Amygdala (tissue), 56 donors: ENCODE measurements around the gene TBCE.
"Not testable (repeated sequence)": the region's sequence is repeated elsewhere in the genome, so short reads cannot be mapped to it uniquely, and the experiment has no call there.

Experiments
- DNase-seq, 56 donors: peaks; one replicate each; lab custom pipeline; 2025; lab: John Stamatoyannopoulos, UW

The TBCE gene

DNA sequence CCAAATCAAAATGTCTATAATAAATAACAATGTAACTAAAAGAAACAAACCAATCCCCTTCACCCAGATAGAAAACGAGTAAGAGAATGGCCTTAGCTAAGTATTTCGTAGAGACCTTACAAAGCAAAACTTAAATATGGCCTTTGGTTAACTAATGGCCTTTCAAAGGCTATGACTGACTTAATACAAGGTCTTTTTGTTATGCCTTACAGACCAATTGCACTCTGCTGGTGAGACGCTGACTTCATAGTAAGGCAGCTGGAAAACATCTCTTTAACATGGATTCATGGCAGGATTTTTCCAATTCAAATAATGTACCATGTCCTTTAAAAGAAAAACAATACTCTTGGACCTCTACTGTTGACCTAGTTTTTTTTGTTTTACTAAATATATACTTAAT lies 15.8 kb upstream of the TBCE start:
- no peak for DNase-seq

DNA sequence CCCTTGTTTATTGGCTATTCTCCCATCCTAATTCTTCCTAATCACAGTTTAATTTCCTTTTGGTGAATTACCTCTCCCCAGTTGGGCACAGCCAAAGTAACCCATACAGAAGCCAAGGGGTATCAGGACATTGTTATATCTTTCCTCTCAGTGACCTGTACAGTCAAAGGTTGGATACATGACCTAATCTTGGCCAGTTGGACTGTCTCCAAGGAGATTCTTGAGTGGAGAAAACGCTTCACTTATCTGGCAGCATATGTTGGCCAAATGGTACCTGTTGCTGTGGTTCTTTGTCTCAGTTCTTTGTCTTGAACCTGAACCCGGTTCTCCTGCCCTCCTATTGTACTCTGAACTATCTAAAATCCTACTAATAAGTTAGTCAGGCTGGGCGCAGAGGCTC lies 15.3 kb upstream of the TBCE start:
- no peak for DNase-seq

DNA sequence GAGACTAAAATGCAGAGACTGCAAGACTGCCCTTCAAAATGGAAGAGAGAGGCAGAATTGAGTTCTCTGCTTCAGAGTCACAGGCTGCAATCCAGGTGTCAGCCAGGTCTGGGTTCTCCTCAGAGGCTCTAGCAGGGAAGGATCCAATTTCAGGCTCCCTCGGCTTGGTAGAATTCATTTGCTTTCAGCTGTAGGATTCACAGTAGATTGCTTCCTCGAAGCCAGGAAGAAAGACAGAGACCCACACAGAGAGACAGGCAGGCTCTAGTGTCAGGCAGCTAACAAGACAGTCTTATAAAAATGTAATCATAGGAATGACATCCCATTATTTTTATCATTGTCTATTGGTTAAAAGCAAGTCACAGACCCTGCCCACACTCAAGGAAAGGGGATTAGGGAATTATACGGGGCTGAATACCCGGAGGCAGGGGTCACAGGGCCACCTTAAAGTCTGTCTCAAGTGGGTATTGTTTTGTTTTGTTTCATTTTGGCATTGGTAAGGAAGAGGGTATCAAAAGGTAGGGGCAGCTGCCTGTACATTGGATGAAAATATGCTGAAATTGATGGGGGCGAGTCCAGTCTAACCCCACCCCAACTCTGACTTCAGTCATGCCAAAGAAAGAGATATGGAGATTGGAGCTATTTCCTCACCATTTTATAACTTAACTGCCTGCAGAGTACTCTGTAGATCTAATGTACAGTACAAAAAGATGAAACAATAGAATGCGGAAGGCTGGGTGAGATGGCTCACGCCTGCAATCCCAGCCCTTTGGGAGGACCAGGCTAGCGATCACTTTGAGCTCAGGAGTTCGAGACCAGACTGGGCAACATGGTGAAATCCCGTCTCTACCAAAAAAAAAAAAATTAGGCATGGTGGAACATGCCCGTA lies 9.5 kb upstream of the TBCE start:
- no peak for DNase-seq

- DNase-seq: no peak
Measured at GRCh38 chr1:235358899-235359298, 8.3 kb upstream of the TBCE start.

DNA sequence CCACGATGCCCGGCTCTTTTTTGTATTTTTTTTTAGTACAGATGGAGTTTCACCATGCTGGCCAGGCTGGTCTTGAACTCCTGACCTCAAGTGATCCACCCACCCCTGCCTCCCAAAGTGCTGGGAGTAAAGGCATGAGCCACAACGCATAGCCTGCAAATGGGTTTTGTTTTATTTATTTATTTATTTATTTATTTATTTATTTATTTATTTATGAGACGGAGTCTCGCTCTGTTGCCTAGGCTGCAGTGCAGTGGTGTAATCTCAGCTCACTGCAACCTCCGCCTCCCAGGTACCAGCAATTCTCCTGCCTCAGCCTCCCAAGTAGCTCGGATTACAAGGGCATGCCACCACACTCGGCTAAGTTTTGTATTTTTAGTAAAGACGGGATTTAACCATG lies 3.0 kb upstream of the TBCE start:
- not testable (repeated sequence) for DNase-seq

DNA sequence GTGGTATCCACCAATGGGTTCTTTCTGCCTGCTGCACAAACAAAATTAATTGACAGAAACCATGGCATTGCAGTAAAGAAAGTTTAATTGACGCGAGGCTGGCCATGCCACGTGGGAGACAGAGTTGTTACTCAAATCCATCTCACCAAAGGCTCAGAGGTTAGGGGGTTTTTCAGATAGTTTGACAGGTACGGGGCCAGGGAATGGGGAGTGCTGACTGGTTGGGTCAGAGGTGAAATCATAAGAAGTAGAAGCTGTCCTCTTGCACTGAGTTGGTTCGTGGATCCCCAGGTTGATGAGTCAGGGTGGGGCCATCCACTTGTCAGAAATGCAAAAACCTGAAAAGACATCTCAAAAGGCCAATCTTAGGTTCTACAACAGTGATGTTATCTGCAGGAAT lies 941 bp upstream of the TBCE start:
- DNase-seq: no peak

DNA sequence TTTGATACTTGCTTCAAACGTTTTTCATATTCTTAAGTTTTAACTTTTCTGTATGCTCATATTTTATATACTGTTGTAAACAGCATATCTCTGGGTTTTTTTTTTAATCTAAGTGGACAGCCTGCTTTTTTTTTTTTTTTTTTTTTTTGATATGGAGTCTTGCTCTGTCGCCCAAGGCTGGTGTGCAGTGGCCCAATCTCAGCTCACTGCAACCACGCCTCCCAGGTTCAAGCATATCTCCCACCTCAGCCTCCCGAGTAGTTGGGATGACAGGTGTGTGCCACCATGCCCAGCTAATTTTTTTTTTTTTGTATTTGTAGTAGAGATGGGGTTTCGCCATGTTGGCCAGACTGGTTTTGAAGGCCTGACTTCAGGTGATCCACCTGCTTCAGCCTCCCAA lies 1.2 kb downstream of the TBCE start:
- no peak for DNase-seq

DNA sequence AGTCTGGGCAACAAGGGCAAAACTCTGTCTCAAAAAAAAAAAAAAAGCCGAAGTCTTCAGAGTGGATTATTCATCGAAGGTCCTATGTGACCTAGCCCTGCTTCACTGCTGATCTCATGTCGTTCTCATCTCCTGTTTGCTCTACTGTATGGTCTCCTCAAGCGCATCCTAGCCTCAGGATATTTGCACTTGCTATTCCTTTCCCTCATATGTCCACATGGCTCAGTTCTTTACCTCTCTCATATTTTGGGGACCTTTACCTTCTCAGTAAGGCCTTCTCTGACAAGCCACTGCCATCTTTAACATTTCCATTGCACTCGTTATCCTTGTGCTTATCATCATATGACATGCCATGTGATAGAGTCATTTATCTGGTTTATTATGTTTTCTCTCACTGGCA lies 2.6 kb downstream of the TBCE start:
- DNase-seq: no peak

DNA sequence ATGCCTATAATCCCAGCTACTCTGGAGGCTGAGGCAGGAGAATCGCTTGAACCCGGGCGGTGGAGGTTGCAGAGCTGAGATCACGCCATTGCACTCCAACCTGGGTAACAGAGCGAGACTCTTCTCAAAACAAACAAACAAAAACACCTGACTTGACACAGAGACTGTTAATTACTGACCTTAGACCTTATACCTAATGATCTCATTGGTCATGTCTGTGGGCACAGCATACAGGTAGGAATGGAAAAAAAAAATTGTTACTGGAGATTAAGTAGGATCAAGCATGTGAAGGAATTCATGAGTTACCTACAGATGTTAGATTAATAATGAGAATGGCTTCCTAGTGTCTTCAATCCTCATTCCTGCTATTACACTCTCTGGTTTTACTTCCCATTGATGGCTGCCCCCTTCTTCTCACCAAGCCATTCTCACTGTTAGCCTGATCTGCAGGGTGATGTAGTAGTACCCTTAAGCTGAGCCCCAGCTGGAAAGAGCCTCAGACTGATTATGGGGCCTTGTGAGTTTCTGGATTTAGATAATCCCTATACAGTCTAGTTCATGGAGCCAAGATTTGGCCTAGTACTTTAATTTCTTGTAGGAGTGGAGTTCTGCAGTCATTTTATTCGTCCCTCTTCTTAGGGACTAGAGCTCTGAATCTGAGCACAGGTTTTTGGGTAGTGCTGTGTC lies 8.8 kb downstream of the TBCE start:
- no peak for DNase-seq

DNA sequence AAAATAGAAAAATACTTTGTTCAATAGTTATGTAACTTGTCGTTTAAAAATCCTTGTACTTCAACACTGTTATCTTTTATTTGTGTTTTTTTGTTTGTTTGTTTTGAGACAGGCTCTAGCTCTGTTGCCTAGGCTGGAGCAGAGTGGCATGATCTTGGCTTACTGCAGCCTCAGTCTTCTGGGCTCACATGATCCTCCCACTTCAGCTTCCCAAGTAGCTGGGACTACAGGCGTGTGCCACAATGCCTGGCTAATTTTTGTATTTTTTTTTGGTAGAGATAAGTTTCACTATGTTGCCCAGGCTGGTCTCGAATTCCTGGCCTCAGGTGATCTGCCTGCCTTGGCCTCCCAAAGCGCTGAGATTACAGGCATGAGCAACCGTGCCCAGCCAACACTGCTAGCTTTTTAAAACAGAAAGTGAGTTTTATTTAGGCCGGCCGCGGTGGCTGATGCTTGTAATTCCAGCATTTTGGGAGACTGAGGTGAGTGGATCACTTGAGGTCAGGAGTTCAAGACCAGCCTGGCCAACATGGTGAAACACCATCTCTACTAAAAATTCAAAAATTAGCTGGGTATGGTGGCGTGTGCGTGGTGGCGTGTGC lies 11.0 kb downstream of the TBCE start:
- DNase-seq: not testable (repeated sequence)

GRCh38 chr1:235381955-235382739 lies 14.9 kb downstream of the TBCE start:
- not testable (repeated sequence) for DNase-seq

DNA sequence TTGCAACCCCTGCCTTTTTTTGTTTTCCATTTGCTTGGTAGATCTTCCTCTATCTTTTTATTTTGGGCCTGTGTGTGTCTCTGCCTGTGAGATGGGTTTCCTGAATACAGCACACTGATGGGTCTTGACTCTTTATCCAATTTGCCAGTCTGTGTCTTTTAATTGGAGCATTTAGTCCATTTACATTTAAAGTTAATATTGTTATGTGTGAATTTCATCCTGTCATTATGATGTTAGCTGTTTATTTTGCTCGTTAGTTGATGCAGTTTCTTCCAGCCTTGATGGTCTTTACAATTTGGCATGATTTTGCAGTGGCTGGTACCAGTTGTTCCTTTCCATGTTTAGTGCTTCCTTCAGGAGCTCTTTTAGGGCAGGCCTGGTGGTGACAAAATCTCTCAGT lies 18.4 kb downstream of the TBCE start:
- not testable (repeated sequence) for DNase-seq

GRCh38 chr1:235391874-235392273 lies 24.6 kb downstream of the TBCE start:
- no peak for DNase-seq

- DNase-seq: no peak
Measured at GRCh38 chr1:235397733-235398132, 30.5 kb downstream of the TBCE start.

GRCh38 chr1:235399661-235400060 lies 32.4 kb downstream of the TBCE start:
- no peak for DNase-seq

GRCh38 chr1:235401251-235401650 lies 34.0 kb downstream of the TBCE start:
- no peak for DNase-seq

GRCh38 chr1:235402457-235403200 lies 35.4 kb downstream of the TBCE start:
- no peak for DNase-seq

GRCh38 chr1:235403593-235403992 lies 36.4 kb downstream of the TBCE start:
- DNase-seq: no peak

GRCh38 chr1:235404190-235404589 lies 37.0 kb downstream of the TBCE start:
- no peak for DNase-seq

GRCh38 chr1:235407419-235407818 lies 40.2 kb downstream of the TBCE start:
- DNase-seq: no peak
